22Rv1 (cell line): ENCODE data around the gene RTTN.
"Not testable (repeated sequence)": the region's sequence is repeated elsewhere in the genome, so short reads cannot be mapped to it uniquely, and the experiment has no call there.

ENCODE experiments used
- H3K27ac ChIP-seq: fragments of 450-650 bp; 2 replicates; pipeline ENCODE4 v1.5.1; 2017
- CTCF ChIP-seq: fragments of 450-650 bp; IDR thresholded peaks from 2 replicates; pipeline ENCODE4 v1.5.1; 2017; ENCODE audit warnings: mild to moderate bottlenecking
- ZFX ChIP-seq: fragments of 450-650 bp; IDR thresholded peaks from 2 replicates; pipeline ENCODE4 v1.6.1; 2017; ENCODE audit warnings: antibody characterized with exemption, borderline replicate concordance

Gene RTTN

GRCh38 chr18:70205421-70206397 is at the start of gene RTTN:
Gene RTTN (minus strand): TSS chr18:70205687. CDS start chr18:70205658, 29 bp downstream.
- H3K27ac ChIP-seq, result peak within 1 kb of the TSS; percentile 92
- no peak for TF ChIP-seq CTCF
- no peak for TF ChIP-seq ZFX

GRCh38 chr18:70250781-70251180 is 45.3 kb upstream of the RTTN start:
- no peak overlapping the region for H3K27ac ChIP-seq
- TF ChIP-seq ZFX (no peak), CTCF (no peak)

GRCh38 chr18:70249861-70250260 is 44.4 kb upstream of the RTTN start:
- not testable (repeated sequence) for H3K27ac ChIP-seq

- no peak overlapping the region for H3K27ac ChIP-seq
- TF ChIP-seq CTCF (no peak), ZFX (no peak)
Observed at GRCh38 chr18:70249118-70249517, 43.6 kb upstream of the RTTN start.

- no peak for TF ChIP-seq ZFX
- TF ChIP-seq CTCF, result no peak
- no peak overlapping the region for H3K27ac ChIP-seq
Observed at GRCh38 chr18:70246061-70246466, 40.6 kb upstream of the RTTN start.

- TF ChIP-seq ZFX (no peak), CTCF (no peak)
- H3K27ac ChIP-seq, result no peak overlapping the region
Observed at GRCh38 chr18:70243131-70243929, 37.8 kb upstream of the RTTN start.

- H3K27ac ChIP-seq, result not testable (repeated sequence)
Observed at GRCh38 chr18:70236921-70237320, 31.4 kb upstream of the RTTN start.

GRCh38 chr18:70235478-70235877 is 30.0 kb upstream of the RTTN start:
- no peak for TF ChIP-seq ZFX
- no peak for TF ChIP-seq CTCF

More at GRCh38 chr18:70235478-70235877, 30.0 kb upstream of the RTTN start:
- H3K27ac ChIP-seq, result no peak overlapping the region
